Transverse colon (tissue), 3 donors: ENCODE measurements around the gene TUBB2A.

Source experiments
- CTCF ChIP-seq, 5 experiments: fragments of 200-600 bp in 3 of 5; fragments of 450-650 bp in 2 of 5; sonication (generic) in 3 of 5; IDR thresholded peaks; 1 replicate in 2 of 5; 2 replicates in 3 of 5; pipeline ENCODE4 v1.5.1; 2016 to 2017; ENCODE audit warnings: antibody characterized with exemption in 5 of 5, inconsistent platforms in 3 of 5, mild to moderate bottlenecking in 2 of 5, moderate library complexity in 1 of 5
- POLR2A ChIP-seq: fragments of 450-650 bp; IDR thresholded peaks from one replicate; pipeline ENCODE4 v1.6.1; 2016; ENCODE audit warnings: antibody characterized with exemption, mild to moderate bottlenecking, moderate library complexity

GRCh38 chr6:3193102-3193849, 35.9 kb upstream of the TUBB2A start:
- TF ChIP-seq CTCF (IDR thresholded peaks at IDR 0.05) = no peak
- no peak for TF ChIP-seq POLR2A
